NOMO-1 treated with dmso at 0.1 percent for 144 hours (cell line): ENCODE data around the gene AATF.

ENCODE experiments used
- DNase-seq: peaks from one replicate; lab custom pipeline; 2025; ENCODE audit not compliant: unreplicated experiment; lab: John Stamatoyannopoulos, UW

AATF gene

DNA sequence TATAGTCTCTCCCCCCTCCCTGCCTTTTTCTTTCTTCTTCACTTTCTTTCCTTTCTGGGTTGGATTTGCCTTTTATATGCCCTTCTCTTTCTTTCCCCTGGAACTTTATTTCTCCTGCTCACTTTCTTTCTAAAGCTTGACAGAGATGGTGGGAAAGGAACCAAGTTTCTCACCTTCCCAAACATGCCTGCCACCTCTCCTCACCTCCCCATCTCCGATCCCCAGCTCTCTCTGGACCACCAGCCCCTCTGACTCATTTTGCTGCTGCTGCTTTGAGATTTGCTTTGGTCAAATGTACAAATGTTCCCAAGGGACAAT is 18.2 kb upstream of the AATF start:
- DNase-seq: no peak

DNA sequence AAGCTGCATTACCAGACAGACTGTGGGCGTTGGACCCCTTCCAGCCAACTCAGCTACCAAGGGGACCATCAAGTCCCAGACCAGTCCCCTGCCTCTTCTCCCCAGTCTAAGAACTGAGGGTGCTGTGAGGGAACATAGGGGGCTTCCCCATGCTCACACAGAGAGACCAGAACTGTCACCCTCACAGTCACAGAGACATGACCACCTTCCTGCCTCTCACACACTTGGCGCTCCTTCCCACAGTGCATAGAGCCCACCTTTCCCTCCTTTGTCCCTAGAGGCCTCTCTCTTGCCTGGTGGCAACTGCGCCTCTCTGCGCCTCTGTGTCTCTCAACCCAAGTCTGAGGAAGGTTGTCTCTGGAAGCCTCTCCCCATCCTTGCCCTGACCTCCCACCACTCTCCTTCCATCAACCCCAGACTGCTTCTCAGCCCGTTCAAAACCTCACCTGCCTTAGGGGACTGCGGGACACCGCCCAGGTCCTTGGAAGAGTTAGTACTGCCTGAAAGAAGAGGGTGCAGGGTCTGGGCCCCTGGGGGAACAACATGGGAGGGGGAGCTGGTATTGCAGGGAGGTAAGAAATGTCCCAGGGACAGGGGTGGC is 17.6 kb upstream of the AATF start:
- DNase-seq: no peak

DNA sequence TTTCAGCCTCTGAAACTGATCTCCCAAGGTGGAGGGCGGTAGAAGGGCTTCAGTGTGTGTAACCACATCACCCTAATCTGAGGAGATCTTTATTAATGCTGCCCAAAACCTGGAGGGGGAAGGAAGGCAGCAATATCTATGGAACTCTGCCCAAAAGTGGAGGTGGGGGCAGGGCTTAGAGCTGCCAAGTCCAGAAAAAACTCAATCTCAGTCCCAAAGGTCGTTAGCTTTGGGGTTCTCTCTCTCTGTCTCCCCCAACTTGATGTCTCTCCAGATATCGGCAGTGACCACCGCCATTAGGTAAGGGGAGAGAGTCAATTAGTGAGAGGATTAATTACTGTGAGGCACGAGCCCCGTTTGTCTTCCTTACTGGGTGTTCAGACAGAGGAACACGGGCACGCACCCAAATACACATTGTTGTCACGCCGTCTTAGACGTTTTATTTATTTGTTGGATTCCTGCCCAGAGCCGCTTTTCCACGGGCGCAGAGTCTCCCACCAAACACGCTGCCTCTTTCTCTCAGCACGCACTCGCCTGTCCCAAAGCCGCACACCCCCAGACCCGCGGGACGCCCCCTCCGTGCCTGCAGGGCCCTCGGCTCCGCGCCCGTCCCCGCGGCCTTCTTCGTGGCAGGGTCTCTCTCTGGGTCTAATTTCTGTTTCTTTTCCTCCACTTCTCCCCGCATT is 16.9 kb upstream of the AATF start:
- no peak for DNase-seq

DNA sequence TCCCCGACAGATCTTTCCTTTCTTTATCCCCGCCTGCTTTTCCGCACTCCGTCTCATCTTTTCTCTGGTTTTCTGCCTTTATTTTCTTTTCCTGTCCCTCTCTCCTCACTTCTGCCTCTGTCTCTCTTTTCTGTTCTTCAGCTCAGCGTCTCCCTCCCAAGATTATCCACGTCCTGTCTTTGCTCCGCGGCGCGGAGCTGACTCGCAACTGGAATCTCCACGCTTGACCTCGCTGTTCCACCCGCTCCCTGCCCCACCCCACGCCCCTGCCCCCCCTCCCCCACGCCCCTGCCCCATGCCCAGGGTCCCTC is 16.4 kb upstream of the AATF start:
- no peak for DNase-seq

DNA sequence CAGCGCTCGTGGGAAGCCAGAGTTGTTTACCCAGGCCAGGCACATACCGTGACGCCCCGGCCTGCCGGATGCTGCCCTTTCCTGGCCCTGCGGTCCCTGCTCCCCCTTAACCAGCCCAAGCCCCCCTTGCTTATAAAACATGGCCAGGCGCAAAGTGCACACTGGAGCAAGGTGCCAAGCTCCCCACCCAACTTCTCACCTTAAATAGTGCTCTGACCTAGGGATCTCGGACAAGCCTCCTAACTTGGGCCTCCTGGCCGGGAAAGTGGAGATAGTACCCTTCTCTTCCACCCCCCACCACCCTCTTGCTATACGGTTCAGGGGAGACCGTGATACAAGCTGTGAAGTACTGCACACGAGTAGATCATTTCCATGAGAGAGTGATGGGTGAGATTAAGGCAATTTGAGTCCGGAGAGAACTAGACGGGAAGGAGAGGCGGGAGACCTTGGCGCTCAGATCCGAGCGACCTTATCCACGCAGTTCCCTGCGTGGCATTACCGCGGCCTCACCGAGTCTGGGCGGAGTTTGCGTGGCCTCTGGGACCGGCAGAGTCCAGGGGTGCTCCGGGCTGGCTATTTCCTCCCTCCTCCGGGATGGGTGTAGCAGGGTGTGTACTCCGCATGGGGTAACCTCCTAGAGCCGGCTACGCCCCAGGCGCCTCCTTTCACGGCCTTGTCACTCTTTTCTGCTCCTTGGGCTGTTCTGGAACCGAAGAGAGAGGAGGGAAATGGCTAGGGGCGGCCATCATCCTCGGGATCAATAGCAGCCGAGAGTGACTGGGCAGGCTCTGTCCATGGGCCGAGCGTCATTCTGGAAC is 15.9 kb upstream of the AATF start:
- no peak for DNase-seq

DNA sequence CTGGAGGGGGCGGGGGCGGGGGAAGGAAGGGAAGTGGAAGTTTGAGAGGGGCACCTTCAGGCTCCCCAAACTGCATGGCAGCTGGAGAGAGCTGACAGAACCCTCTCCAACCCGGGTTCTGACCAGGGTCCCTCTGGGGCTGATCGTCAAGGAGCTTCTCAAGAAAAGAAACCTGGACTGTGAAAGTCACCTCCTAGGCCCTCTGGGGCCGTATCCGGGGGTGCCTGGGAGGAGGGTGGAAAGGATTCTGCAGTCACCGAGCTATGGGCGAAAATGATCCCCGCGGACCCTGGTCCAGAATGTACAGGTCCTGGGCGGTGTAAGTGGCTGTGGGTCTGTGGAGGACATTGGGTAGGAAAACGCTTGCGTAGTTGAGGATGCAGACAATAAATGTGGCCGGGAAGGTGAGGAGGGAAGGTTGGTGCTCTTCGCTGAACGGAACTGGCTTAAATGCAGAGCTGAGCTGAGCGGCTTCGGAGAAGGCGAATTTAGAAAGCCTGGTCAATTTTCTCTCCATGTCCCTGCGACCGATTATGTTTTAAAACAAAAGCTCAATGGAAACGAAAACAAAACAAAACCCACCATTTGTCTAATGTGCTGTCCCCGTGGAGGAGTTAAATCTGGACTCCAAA is 15.1 kb upstream of the AATF start:
- DNase-seq: no peak

DNA sequence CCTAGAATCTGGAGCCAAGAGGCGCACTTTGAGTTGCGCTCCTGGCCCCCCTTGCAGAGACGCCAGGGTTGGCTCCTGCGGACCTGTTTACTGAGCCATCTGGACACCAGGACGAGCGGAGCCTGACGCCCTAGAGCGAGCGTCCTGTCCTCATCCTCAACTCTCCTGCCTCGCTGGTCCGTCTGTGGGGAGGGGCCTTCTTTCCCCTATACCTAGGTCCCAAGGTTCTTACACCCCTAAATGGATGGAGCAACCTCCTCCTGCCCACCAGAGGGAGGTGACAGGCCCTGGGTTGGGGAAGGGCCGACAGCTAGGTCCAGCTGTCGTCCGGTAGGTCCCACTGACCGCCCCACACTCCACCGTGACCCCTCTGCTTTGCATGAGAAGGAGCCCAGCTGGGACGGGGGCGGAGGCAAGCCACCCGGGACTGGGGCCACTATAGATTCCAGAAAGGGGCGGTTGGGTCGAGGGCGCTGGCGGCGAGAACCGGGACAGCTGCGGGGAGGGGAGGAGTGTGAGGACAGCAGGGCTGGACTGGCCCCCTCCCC is 14.5 kb upstream of the AATF start:
- DNase-seq: no peak

DNA sequence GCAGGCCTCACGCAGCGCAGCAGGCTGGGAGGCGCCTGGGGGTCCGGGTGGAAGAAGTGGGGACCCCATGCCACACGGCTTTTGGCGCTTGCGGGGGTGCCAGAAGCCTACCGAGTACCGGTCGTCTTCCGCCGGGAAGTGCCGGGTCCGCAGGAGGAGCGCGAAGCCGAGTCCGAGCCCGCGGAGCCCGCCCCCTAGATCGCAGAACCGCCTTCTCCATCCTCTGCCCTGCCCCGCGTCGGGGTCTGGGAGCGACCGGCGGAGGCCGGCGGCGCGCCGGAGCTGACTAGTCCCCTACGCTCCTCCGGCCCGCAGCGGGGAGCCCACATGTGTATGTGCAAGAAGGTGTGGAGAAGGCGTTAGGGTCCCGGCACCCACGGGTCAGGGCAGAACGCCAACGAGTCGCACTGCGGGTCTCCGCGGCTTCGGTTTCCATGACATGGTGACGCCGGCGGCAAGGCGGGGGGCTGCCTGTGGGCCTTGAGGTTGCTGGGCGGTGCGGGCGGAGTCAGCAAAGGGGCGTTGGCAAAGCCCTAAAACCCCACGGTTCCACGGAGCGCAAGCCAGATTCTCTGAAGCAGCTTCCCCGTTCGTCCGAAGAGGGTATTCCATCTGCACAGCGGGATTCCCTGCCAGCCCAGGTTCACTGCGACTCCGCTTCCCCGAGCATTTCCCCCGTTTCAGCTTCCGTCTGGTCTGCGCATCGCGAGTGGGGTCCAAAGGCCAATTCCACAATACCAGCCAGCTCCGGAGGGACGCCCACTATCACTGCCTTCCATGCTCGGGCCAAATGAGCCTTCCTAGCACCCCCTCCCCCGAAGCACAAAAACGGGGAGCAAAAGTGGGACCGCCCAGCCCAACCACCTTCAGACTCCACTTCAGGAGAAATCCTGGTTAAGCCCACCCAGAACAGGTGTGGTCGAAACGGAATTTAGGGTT is 13.8 kb upstream of the AATF start:
- DNase-seq: no peak

DNA sequence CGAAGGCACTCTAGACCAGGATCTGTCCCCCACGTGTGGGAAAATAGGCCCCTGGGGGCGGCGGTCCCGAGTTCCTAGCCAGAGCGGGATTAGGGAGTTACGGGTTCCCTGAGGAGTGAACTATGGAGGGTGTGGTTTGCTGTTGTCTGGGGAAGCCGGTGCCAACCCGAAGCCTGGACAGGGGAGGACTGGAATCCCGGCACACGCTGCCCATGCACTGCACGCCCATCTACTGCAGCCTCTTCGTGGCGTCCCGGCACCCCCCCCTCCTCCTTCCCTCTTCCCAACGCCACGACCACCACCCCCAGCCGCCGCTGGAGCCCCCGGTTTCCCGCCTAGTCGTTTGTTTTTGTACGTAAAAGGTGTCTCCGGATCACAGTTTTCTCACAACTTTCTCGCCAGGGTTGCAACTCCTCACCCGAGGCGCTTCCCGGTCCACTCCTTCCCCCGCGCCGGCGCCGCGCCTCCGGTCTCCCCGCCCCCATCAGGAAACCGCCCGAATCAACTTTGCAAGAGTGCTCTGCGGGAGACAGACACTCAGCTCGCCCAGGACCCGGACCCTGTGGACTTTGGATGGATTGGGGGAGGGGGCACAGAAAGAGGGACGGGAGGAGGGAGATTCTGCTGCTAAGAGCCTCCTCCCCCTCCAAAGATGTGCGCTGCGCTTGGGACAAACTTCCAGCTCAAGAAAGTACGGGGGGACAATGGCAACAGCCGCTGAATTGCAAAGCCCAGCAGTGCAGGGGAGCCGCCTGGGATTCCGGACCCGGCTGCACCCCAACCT is 12.9 kb upstream of the AATF start:
- no peak for DNase-seq

DNA sequence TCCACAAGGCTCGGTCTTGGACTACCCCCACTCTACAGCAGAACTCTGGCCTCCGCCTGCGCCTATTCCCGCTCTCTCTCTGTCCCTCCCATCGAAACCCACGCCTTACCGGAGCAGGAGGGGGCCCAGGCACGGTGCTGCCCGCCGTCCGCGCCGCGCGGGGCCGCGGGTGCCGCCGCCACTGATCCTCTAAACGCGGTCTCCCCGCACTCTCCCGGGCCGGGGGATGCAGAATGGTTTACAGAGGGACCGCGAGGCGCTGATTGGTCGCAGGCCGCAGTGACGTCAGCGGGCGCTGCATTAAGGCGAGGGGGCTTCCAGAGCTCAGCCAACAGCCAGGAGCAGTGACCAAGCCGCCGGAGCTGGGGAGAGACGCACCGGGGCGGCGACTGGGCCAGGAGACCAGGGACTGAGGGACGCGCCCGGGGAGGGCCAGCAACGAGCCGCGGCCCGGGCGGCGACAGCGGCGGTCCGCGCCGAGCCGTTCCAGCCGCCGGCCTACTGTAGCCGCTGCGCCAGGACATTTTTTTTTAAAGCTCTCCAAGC is 12.2 kb upstream of the AATF start:
- no peak for DNase-seq

DNA sequence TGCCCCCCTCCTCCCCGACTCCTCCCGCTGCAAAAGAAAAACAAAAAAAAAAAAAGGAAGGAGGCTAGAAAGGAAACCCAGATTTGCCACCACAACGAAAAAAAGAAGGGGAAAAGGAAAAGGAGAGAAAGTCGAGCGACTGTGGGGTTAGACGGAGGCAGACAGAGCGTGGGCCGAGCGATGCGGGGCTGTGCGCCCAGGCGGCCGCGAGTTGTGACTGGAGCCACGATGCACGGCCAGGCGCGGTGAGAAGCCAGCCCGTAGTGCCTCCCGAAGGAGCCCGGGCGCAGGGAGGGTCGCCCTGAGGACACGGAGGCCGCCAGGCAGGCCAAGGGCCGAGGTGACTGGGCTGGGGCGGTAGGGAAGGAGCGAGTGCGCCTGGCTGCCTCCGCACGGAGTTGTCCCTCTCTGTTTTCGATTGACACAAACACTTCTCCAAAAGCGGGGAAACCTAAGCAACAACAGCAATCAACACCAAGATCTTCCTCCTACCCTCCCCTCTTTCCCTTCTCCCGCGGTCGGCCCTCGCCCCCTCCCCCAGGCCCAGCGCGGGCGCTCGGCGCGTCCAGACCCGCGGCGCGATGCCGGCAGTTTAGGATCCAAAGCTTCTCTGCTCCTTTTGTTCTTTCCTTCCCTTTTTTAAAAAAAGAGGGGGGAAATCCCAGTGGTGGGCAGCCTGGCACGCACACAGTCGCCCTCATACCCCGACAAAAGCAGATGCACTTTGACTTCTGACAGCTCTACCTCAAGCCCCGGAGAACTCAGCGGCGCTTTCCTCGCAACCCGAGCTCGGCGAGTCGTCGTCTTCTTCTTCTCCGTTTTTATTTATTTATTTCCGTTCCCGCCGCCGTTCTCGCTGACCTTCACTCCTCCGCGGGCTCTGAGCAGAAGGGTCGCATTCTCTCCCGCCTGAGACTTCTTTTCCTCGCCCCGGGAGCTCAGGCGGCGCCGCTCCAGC is 11.5 kb upstream of the AATF start, which contains the start of gene LHX1:
Gene LHX1, plus strand, starts transcription at position 475 of the 958 bp plus-strand sequence. CDS start 723 bp downstream, outside the sequence.
- peak; percentile 12 for DNase-seq

DNA sequence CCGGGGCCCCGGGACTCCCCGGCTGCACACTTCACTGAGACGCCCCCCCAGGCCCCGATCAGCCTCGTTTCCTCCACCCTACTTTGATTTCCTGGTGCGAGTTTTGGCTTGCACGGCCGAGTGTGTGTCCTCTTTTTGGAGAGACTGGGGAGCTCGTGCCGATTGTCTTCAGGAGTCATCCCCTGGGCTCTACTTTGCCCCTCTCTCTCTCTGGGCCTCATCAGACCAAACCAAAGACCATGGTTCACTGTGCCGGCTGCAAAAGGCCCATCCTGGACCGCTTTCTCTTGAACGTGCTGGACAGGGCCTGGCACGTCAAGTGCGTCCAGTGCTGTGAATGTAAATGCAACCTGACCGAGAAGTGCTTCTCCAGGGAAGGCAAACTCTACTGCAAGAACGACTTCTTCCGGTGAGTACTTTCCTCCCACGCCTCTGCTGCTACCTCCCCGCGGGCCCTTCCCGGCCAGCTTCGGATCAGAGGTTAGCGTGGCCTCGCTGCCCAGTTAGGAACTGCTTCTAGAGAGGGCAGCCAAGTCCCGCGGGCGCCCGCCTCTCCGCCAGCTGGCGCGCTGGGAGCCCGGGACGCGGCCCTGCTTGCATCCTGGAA is 10.7 kb upstream of the AATF start:
- DNase-seq: no peak

DNA sequence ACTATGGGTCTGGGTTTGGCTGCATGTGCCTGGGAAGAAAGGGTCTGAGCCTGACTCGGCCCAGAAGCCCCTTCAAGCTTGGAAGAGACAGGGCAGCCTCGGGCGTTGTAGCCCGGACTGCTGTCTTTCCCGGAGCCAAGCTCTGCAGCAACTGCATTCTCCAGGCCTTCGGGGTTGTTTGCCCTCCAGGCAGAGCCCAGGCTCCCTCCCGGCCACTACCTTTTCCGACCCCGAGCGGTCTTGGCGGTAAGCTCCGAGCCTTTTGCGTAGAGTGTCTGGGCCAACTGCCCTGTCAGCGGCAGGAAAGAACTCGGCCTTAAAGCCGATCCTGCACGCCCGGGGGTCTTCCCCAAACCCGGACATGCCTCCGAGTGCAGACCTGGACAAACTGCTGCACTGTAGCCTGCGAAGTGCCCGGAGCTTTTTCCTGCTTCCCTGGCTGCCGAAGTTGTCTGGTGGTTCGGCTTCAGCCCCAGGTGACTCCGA is 10.1 kb upstream of the AATF start:
- DNase-seq: no peak

DNA sequence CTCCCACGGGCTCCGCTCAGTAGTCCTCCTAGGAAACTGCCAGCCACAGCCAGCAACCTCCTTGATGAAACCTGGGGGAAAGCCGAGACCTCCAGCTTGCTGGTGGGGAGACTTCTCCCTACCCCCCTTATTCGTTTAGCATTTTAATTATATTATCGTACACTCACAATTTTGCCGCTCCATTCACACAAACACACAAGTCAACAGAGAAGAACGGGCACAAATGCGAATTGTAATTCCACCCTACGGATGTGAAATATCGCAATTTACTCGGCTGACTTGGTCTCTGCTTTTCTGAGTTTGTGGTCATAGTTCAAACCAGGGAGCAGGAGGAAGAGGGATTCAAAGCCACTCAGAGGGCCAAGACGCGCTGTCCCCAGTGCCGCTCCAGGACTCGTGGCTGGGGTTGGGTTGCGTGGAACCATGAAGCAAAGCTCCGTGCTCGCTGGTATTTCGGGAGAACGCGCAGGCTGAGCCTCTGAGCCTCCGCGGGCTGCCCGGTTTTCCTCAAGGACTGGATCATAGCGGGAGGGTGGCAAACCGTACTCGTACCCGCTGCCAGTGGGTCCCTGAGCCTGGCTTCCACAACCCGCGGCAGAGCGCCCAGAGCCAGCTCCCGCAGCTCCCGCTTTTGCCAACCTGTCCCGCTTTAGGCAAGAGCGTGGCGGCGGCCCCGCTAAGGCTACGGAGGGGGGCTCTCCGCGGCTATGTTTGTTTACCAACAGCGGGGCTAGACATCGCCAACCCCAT is 9.5 kb upstream of the AATF start:
- DNase-seq: no peak

DNA sequence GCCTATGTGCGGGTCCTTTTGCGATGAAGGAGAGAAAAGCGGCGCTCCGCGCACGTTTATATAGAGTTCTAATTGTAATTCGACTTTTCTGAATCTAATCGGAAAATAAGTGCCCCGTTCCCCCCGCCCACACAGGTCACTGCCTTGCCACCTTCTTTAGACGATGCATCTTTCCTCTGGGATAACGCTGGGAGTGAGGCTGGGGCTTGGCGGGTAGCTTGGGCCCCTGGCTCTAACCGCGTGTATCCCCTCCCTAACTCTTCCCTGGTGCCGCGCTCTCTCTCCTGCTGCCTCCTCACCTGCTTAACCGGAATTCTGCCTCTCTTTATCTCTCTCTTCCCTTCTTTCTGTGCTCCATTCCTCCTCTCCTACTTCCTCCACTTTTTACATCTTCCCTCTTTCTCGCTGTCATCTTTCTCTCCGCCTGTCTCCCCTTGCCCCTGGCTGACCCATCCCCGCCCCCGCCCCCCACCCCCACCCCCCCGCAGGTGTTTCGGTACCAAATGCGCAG is 8.9 kb upstream of the AATF start:
- no peak for DNase-seq

DNA sequence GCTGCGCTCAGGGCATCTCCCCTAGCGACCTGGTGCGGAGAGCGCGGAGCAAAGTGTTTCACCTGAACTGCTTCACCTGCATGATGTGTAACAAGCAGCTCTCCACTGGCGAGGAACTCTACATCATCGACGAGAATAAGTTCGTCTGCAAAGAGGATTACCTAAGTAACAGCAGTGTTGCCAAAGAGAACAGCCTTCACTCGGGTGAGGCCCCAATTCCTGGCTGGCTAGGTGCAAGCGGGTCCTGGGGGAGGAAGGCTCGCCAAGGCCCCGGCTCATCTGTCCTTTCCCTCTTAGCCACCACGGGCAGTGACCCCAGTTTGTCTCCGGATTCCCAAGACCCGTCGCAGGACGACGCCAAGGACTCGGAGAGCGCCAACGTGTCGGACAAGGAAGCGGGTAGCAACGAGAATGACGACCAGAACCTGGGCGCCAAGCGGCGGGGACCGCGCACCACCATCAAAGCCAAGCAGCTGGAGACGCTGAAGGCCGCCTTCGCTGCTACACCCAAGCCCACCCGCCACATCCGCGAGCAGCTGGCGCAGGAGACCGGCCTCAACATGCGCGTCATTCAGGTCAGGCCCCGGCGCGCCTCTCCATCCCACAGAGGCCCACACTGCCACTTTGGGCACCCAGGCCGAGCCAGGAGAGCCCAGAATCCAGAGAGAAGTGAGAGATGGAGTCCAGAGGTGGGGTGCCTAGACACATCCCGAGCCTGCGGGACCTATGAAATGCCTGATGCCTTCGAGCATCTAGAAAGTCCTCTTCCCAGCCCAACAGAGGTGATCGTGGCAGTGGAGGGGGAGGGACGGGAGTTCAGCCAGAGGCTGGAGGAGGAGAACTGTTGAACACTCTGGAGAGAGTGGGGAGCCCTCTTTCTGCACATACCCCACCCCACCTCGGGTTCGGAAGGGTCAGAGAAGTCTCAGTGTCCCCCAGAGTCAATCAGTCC is 8.2 kb upstream of the AATF start:
- no peak for DNase-seq
